ENCODE results near the gene MXRA7.
"Not testable (repeated sequence)": the region's sequence is repeated elsewhere in the genome, so short reads cannot be mapped to it uniquely, and the experiment has no call there.

Gene MXRA7, protein sequence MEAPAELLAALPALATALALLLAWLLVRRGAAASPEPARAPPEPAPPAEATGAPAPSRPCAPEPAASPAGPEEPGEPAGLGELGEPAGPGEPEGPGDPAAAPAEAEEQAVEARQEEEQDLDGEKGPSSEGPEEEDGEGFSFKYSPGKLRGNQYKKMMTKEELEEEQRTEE
- total RNA-seq: 3.2 reads per million, percentile 12 among the genes with 10 or more reads in this experiment

DNA sequence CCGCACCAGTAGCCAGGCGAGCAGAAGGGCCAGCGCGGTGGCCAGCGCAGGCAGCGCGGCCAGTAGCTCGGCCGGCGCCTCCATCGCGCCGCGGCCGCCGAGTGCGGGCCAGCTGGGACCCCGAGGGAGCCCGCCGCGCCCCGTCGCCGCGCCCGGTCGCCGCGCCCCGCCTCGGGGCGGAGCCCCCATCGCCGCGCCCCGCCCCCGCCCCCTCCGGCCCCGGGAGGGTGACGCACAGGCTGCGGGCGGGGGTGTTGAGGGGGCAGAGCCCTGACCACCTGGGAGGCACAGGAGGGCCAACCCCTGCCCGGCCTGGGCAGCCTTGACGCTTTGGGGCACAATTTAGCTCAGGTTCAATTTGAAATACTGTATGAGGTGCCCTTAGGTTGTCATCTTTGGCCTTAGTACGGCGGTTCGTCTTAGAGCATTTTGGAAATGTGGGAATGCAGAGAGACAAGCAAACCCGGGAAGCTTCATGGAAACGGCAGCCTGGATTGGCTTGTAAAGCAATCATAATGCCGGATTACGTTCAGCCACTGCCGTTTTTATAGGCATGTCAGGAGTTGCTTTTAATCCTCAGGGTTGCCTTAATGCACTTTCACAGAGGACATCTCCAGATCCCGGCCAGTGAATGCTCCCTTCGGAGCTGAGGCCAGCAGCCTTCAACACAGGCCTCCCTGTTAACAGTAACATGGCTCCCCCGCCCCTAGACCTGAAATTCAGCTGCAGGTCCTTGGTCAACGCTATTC is at the start of gene MXRA7:
MXRA7 (minus strand) TSS at position 103 of the 749 bp plus-strand sequence; CDS start at position 84, 19 bp downstream.
- peak; percentile 51 for DNase-seq

DNA sequence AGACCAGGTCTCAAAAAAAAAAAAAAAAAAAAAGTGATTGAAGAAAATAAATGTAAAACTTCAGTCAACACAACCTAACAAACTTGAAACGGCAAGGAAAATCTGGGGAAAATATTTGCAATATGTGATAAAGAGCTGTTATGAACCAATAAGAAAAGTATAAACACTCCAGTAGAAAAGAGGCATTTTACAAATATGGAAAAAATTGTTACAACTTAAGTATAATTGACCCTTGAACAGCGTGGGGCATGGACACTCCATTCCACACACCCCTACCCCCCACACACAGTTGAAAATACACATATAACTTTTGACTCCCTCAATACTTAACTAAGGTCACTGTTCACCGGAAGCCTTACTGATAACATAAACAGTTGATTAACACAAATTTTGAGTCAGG is 47.8 kb upstream of the MXRA7 start:
- DNase-seq: no peak

DNA sequence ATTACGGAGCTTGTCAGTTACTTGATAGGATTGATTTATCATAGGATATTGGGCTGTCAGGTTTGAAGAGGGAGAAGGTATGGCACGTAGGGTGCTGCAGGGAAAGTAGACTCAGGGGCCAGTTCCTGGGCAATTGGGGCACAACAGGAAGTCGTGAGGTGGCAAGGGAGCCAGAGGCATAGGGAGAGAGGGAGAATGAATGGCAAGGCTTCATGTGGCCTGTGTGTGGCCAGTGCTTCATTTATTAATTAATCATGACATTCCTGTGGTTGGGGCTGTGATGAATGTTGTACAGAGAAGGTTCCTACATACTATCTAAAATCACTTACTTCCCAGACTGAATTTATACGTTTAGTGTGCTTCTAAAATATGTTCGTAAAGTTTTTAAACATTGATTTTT is 46.5 kb upstream of the MXRA7 start:
- DNase-seq: no peak

DNA sequence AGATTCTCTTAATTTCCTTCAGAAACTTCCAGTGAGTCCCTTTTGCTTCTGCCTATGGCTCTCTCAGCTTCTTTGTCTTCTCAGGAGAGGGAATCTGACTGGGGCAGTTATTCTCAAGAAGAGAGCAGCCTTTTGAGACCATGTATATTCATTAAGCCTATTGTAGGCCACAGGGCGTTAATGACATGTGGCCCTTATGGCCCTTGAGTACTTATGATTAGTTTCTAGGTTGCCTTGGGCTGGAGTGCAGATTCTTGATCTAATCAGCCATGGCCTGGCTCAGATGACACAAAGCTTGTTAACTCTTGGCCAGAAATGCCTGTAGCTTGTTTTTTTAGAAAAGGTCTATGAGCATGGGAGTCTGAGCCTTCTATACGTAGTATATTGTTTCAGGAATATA is 44.5 kb upstream of the MXRA7 start:
- DNase-seq: no peak

DNA sequence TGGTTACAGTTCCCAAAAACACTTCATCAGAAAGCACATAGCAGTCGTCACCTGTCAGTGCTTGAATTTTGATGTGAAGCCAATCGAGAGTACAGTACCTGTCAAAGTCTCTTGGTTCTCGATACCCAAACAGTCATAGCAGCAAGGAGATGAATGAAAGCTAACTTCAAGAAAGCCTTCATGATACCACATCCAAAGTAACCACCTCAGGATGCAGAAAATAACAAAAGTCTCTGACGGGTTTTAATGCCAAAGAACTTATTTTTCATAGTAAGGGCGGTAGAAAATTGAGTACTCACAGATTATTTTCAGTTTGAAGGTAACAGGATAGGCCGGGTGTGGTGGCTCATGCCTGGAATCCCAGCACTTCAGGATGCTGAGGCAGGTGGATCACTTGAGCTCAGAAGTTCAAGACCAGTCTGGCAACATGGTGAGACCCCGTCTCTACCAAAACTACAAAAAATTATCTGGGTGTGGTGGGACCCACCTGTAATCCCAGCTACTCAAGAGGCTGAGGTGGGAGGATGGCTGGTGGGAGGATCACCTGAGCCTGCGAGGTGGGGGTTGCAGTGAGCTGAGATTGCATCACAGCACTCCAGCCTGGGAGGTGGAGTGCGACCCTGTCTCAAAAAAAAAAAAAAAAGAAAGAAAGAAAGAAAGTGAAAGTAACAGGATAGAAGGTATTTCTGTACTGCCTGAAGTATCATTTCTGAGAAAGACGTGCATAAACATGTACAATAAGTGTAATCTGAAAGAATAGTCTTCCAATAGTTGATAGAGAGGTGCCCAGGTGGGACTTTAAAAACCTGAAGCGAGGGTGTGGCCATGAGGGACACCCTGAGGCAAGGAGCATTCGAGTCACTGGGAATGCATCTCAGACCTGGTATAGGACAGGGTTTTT is 42.5 kb upstream of the MXRA7 start:
- DNase-seq: peak; percentile 28

DNA sequence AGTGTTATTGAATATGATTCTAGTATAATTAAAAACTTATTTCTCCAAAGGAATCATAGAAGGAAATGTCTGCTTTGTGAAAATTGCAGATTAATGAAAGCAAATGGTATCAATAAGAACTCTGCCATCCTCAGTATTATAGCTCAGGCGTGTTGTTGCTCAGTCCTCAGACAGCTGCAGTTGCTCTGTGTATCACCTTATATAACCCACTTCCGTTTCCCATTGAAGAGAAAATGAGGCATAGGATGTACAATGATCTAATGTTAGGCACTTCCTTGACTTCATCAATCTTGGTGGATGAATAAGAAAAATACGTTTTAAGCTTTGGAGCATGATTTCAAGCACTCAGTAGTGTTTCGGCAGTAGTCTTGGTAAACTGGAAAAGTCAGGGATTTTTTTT is 41.2 kb upstream of the MXRA7 start:
- DNase-seq: peak; percentile 29

DNA sequence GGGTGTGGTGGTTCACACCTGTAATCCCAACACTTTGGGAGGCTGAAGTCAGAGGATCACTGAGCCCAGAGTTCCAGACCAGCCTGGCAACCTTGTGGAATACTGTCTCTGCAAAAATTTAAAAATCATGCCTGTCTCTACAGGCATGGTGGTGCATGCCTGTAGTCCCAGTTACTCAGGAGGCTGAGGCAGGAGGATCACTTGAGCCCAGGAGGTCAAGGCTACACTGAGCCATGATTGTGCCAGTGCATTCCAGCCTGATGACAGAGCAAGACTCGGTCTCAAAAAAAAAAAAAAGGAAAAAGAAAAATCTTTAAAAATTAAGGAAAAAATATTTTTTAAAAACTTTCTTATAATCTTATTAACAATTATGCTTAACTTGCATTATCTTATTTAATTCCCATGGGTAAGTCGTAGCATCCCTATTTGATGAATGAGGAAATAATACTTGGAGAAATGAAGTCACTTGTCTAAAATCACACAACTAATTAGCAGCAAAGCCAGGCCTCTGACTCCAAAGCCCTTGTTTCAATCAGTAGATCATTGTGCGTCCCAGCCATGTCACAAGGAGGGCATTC is 40.7 kb upstream of the MXRA7 start:
- no peak for DNase-seq

DNA sequence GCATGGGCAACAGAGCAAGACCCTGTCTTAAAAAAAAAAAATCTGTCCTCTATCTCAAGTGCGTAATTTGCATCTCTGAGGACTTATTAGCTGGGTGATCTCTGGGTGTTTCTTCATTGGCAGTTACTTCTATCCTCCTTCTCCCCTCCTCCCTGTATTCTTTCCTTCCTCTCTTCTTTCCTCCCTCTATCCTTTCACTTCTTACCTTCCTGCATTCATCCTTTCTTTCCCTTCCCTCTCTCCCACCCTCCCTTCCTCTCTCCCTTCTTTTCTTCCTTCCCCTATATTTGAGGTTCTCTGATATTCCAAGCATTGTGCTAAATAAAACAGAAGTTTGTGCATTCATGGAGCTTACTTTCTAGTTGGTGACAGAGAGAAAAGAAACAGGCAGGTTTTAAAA is 37.9 kb upstream of the MXRA7 start:
- no peak for DNase-seq

DNA sequence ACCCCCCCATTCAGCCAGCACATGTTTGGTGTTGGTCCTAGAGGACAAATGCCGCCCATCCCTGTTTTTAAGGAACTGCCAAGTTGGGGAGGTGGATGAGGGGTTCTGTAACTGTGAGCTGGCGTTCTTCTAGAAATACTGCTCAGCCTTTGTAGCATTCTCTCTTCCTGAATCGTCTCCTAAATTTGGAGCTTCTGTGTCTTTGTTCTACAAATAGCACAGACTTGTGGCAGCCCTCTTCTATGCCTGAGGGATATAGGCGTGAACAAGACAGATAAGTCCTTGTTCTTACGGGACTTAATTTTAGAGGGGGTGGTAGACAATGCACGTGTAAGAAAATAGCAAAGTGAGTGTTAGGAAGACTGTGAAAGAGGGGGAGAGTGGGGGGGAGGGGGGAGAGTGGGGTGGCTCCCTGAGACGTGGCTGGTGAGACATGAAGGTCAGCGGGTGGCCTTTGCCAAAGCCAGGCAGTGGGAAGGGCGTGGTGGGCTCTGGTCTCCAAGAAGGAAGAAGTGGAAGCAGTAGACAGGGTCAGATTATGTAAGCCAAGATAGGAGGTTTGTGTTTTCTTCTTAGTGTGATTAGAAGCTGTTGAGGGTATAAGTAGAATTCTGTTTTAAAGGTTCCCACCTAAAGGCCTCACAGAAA is 37.1 kb upstream of the MXRA7 start:
- no peak for DNase-seq

DNA sequence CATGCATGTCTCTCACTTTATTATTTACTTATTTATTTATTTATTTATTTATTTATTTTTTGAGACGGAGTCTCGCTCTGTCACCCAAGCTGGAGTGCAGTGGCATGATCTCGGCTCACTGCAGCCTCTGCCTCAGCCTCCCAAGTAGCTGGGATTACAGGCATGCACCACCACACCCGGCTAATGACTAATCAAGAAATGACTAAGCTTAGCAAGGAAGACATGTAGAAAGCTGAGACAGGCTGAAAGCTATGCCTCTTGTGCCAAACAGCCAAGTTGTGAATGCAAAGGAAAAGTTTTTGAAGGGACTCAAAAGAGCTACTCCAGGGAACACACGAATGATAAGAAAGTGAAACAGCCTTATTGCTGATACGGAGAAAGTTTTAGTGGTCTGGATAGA is 35.0 kb upstream of the MXRA7 start:
- DNase-seq: not testable (repeated sequence)

DNA sequence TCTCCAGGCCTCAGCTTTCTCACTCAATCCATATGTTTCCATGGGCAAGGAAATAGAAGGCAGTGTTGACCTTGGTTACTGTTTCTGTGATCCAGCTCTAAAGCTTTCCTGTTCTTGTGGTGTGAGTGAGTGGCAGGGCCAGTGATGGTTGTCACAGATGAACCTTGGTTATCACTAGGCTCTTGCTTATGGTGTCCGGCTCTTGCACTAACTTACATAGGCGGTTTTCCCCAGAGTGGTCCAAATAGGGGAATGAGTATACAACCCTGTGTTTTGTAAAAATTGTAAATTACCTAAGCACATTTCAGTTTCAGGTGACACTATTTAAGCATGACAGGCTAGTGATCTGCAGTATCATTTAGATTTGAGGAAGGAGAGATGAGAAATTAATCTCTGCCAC is 34.0 kb upstream of the MXRA7 start:
- no peak for DNase-seq

DNA sequence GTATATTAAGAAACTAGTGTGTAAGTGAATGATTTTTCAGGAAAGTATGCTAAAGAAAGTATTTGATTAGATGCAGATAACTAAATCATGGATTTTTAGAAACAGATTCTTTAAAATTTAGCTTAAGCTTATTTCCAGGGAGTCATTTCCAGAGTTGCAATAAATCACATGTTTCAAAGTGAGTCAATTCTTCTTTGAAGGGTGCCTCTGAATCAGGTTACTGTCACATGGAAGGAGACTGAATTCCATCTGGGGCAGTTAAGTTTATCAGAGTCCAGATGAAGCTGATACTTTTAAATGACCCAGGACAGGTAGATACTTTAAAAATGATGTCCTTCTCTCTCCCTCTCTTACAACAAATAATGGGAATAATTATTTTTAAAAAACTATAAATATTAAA is 32.2 kb upstream of the MXRA7 start:
- no peak for DNase-seq

DNA sequence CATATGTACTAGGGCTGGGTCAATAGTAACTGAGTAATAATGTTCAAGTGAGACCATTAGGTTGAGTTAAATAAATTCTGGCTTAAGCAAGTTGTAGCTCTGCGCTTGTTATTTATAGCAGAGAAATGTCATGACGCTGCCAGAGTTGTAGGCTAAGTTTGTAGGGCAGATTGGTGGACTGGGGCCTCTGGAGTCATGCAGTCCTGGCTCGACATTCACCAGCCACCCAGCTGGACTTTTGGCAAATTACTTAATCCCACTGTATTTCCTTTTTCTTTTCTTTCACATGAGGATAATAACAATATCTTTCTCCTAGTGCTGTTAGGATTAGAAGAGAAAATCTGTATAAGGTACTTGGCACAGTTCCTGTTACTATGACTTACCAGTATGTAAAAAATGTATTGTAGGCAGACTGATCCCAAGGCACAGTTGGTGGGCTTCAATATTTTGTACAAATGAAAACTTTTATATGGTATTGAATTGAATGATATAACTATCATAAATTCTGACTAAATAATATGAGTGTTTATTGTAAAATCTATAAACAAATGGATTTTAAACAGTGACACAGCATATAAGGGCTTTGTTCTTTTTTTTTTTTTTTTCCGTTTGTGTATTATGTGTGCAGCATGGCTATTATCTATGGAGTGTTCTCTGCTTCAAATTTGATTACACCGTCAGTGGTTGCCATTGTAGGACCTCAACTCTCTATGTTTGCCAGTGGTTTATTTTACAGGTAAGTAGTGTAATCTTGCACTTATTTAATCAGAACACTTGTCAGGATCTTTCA is 29.8 kb upstream of the MXRA7 start:
- DNase-seq: no peak

DNA sequence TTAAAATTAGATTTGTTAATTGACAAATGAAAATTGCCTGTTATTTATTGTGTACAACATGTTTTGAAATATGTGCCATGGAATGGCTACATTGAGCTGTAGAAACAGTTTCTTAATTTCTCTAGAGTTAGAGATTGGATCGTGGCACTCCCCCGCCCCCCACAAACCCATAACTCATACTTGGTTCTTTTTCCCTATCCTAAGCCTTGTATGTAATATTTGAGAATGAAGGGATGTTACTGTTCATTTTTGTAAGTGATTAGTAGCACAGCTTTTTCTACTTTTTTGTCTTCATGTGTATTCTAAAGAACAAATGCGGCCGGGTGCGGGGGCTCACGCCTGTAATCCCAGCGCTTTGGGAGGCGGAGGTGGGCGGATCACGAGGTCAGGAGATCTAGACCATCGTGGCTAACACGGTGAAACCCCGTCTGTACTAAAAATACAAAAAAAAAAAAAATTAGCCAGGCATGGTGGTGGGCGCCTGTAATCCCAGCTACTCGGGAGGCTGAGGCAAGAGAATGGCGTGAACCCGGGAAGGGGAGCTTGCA is 28.9 kb upstream of the MXRA7 start:
- not testable (repeated sequence) for DNase-seq

DNA sequence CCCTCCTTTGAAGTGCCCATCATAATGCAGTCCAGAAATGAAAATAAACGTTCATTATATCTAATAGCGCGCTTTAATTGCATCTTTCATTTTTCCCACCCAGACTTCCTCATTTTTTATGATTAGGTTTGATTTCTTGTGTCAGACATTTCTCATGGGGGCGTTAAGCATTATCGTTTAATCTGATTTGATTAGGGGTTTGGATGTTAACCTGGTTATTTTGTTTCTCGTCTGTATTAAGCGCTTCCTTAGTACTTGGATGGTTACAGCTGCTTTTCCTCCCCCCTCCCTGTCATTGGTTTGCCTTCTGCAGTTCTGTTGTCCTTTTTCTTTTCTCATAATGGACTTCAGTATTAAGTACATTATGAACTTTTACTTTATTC is 27.7 kb upstream of the MXRA7 start:
- no peak for DNase-seq

DNA sequence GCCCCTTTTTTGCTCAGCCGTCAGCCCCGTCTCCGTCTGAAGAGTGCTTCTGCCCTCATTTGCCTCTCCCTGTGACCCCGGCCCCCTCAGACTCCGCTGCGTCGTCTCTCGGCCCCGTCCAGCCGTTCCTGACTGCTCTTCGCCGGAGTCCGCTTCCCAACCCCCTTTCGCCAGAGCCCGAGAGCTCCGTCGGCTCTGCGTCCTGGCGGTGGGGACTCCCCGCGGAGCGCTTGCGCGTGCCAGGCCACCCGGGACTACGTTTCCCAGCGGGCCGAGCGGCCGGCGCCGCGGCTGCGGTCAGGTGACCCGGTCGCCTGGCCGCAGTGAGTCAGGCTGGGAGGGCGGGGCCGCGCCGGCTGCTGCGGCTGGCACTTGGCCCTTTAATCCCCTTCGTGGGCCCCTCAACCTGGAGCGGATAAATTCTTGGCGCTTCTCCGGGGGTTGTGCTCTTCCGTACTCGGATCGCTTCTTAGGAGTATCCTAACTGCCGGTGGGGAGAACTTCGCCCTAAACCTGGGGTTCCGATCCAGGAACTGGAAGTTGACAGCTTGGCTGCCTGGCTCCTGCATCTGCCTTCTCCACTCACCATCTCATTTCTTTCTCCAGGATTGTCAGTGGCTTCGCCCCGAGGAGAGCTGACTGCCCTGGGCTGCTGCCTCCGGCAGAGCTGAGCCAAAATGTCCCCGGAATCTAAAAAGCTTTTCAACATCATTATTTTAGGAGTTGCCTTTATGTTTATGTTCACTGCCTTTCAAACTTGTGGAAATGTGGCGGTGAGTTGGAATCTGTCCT is 27.1 kb upstream of the MXRA7 start, which contains the start of gene MFSD11:
MFSD11 (plus strand) TSS at position 444 of the 792 bp plus-strand sequence; CDS start at position 678, 234 bp downstream.
- peak; percentile 86 for DNase-seq

DNA sequence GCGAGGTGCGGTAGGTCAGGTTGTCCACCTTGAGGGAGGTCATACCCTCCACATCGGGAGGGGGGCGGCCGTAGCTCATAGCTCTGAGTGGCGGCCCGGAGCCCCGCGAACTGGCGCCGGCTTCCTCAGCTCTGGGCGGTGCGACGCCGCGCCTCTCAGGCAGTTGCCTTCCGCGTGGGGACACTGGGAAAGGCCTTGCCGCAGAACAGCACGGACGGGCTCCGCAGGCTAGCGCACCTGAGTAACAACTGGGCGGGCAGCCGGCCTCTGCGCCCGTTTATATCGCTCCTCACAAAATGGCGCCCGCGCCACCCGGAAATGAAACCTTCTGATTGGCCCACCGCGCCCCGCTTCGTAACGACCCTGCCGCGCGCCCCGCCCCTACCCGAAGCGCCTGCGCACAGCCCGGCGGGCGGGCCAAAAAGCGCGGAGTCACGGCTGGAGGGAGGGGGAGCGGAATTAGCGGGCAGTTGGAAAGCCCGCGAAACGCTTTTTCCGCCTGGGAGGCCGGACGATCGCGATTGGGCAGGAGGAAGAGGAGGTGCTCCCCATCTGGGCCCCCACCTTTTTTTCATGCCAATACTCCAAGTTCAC is 26.4 kb upstream of the MXRA7 start, which contains the start of gene SRSF2:
SRSF2 (minus strand) TSS at position 250 of the 594 bp plus-strand sequence; CDS start at position 79, 171 bp downstream.
- peak; percentile 97 for DNase-seq

DNA sequence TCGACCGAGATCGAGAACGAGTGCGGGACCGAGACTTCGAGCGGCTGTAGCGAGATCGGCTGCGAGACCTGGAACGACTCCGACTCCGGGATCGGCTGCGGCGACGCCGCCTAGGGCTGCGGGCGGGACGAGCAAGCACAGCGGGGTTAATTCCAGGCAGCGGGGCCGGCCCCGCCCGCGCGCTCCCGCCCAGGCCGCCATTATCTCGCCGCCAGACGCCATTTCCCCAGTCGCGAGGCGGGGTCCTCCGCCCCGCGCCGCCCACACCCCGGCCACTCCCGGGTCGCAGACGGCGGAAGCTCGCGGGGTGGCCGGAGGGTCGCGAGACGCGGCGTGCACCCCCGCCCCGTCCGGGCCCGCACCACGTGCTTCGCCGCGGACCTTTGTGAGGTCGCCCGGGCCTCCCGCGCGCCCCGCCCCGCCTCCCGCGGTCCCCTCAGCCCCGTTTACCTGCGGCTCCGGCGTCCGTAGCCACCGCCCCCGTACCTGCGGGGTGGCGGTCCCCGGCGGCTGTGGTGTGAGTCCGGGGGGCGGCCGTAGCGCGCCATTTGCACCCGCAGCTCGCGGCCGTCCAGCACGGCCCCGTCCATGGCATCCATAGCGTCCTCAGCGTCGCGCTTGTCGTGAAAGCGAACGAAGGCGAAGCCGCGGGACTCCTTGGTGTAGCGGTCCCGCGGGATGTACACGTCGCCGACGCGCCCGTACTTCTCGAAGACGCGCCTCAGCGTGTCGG is 25.8 kb upstream of the MXRA7 start:
- DNase-seq: peak; percentile 44

Data from effector CD4-positive, alpha-beta T cell (primary cell).